Progenitor cell of endocrine pancreas (in vitro differentiated cells): ENCODE measurements around the gene TIMP2. TPM values are rescaled to one million over a fixed set of nuclear protein-coding genes. Genes with fewer than 3 reads are reported as not detected.

Source experiments
- DNase-seq: peaks from one replicate; pipeline ENCODE4 v3.0.0; 2021; ENCODE audit warnings: low spot score; ENCODE audit not compliant: unreplicated experiment
- H3K27ac Mint-ChIP-seq: 2 replicates; pipeline ENCODE4 v1.8.0; 2021; ENCODE audit warnings: mild to moderate bottlenecking, moderate library complexity, mixed read lengths
- H3K27me3 Mint-ChIP-seq: 2 replicates; pipeline ENCODE4 v1.8.0; 2021; ENCODE audit warnings: mixed read lengths
- H3K36me3 Mint-ChIP-seq: 2 replicates; pipeline ENCODE4 v1.8.0; 2022; ENCODE audit warnings: mixed read lengths; ENCODE audit not compliant: insufficient read depth
- H3K4me1 Mint-ChIP-seq: 2 replicates; pipeline ENCODE4 v1.8.0; 2021; ENCODE audit warnings: low read depth, mixed read lengths
- H3K4me3 Mint-ChIP-seq: 2 replicates; pipeline ENCODE4 v1.8.0; 2021; ENCODE audit warnings: low read depth, mild to moderate bottlenecking, moderate library complexity, mixed read lengths
- H3K9me3 Mint-ChIP-seq: 2 replicates; pipeline ENCODE4 v1.8.0; 2021; ENCODE audit warnings: low read depth, mixed read lengths
- total RNA-seq: library from RNA; stranded (reverse); gene quantifications from 2 replicates; pipeline ENCODE4 v1.2.1, GENCODE V29; 2021
- TF ChIP-seq, protein P1 (sequence below): fragments of 200-600 bp; sonication (generic); IDR thresholded peaks from one replicate; pipeline ENCODE4 v1.5.0; 2021; ENCODE audit warnings: antibody characterized with exemption, mild to moderate bottlenecking; ENCODE audit not compliant: unreplicated experiment

TIMP2 gene
- total RNA-seq, 1 donor from 2014 or later: 51.4 TPM

DNA sequence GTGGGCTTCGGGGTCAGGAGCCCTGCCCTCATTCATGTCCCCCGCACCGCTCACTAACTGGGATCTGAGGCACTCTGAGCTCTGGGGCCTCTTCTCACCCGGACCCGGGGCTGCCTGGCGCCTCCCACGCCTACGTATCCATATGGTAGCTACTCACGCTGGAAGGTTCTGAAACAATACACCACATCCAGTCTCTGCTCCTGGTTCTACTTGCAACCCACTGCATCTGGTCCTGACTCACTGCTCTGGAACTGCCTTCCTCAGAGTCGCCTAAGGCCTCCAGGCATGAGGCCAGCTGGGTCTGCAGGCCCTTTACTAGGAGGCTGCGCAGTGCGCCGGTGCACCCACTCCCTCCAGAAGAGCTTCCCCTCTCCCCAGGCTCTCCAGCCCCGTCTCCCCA lies 102.6 kb downstream of the TIMP2 start:
- TF ChIP-seq, protein P1, sequence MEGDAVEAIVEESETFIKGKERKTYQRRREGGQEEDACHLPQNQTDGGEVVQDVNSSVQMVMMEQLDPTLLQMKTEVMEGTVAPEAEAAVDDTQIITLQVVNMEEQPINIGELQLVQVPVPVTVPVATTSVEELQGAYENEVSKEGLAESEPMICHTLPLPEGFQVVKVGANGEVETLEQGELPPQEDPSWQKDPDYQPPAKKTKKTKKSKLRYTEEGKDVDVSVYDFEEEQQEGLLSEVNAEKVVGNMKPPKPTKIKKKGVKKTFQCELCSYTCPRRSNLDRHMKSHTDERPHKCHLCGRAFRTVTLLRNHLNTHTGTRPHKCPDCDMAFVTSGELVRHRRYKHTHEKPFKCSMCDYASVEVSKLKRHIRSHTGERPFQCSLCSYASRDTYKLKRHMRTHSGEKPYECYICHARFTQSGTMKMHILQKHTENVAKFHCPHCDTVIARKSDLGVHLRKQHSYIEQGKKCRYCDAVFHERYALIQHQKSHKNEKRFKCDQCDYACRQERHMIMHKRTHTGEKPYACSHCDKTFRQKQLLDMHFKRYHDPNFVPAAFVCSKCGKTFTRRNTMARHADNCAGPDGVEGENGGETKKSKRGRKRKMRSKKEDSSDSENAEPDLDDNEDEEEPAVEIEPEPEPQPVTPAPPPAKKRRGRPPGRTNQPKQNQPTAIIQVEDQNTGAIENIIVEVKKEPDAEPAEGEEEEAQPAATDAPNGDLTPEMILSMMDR: no peak
- H3K36me3 Mint-ChIP-seq: peaks cover 39% of the 10 kb centered on the region
- DNase-seq: no peak
- no peaks in the 10 kb centered on the region for H3K27me3 Mint-ChIP-seq
- H3K27ac Mint-ChIP-seq: no peak overlapping the region
- H3K4me3 Mint-ChIP-seq: no peak overlapping the region
- H3K9me3 Mint-ChIP-seq: no peaks in the 10 kb centered on the region
- no peaks in the 10 kb centered on the region for H3K4me1 Mint-ChIP-seq

DNA sequence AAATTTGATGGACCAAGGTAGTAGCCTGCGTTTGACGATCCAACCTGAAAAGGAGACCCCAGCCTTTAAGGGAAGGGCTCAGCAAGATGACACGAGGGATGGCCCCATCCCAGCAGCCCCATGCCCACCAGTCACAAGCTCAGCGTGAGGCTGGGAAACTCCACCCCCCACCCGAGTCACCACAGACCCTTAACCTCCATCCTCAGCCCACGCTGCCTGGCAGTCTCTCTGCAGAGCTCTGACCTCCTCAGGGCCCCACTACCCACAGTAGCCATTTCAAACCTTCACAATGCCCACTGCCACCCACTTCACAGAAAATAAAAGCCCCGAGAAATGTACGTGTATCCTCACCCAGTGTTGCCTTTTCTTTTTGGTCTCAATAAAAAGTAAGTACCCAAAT lies 103.2 kb downstream of the TIMP2 start:
- no peak for DNase-seq
- H3K27me3 Mint-ChIP-seq: no peaks in the 10 kb centered on the region
- no peaks in the 10 kb centered on the region for H3K9me3 Mint-ChIP-seq
- H3K36me3 Mint-ChIP-seq: peaks cover 39% of the 10 kb centered on the region
- TF ChIP-seq, protein P1: no peak
- no peak overlapping the region for H3K4me3 Mint-ChIP-seq
- H3K4me1 Mint-ChIP-seq: no peaks in the 10 kb centered on the region
- H3K27ac Mint-ChIP-seq: no peak overlapping the region

DNA sequence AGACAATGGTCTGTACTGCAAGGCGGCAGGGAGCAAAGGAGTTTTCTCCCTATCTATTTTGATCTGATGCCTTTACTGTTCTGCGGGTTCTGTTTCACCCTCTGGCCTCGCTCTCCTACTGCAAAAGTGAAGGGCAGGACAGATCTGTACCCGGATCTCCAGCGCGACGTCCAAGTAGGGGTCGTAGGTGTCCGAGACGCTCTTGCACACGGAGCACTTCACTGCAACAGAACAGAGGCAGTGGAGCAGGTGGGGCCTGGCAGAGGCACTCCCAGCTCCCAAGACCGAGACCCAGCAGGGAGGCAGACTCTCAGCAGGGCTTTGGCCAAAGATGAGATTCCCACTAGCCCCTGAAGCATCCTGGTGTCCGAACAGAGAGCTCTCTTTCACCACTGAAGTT lies 104.3 kb downstream of the TIMP2 start:
- Mint-ChIP-seq H3K36me3 (peaks cover 36% of the 10 kb centered on the region), H3K27ac (no peak overlapping the region), H3K9me3 (no peaks in the 10 kb centered on the region), H3K4me3 (no peak overlapping the region), H3K27me3 (no peaks in the 10 kb centered on the region), H3K4me1 (no peaks in the 10 kb centered on the region)
- TF ChIP-seq, protein P1: no peak
- DNase-seq: no peak

DNA sequence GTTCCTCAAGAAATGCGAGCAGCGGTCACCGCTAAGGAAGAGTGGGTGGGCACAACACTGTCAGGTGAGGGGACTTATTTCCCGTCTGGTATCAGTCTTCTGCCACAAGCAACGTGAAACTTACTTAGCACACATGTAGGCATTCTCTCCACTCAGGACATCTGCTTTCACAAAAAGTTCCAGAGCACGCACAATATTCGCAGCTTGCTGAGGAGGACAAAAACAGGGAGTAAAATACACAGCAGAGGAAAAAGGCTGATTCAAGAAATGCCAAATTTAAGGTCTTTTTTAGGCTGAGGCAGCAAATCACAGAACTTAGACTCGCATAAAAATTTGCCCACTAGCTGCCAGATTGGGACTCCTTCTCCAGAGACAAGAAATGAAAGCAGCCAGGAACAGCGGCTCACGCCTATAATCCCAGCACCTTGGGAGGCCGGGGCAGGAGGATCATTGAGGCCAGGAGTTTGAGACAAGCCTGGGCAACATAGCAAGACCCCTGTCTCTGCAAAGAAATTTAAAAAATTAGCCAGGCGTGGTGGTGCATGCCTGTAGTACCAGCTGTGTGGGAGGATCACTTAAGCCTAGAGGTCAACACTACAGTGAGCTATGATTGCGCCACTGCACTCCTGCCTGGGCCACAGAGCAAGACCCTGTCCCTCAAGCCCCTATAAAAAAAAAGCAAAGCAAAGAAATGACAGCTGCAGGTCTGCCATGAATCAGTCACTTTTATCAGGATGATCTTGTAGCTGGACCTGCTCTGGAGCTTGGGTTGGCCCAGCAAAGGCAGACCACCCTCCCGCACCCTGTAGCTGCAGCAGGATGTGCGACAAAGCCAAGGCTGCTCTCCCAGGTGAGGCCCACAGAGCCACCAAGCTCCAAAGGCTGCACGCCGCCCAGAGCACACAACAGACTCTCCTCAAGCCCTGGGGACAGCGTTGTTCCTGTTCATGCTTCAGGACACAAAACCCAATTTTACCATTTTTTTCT lies 105.1 kb downstream of the TIMP2 start:
- Mint-ChIP-seq H3K9me3 (no peaks in the 10 kb centered on the region), H3K4me3 (no peak overlapping the region), H3K27me3 (no peaks in the 10 kb centered on the region), H3K4me1 (no peaks in the 10 kb centered on the region), H3K27ac (no peak overlapping the region), H3K36me3 (peaks cover 35% of the 10 kb centered on the region)
- no peak for DNase-seq
- TF ChIP-seq, protein P1: no peak

DNA sequence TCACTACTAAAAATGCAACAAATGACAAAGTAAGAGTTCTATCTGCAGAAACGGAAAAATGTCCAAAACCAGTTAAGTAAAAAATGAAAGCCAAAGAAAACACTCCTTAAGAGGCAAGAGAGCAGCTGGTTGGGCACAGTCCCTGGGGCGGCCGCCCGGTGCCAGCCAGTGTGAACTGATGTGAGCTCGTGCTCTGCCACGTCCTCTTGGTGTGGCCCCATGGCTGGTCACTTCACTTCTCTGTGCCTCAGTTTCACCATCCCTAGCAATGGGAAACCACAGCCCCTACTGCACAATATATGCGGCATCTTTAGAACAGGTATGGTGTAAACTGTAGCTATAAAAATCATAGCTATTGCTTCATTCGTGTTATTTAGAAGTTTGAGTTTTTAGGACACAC lies 105.8 kb downstream of the TIMP2 start:
- Mint-ChIP-seq H3K4me3 (no peak overlapping the region), H3K36me3 (peaks cover 30% of the 10 kb centered on the region), H3K27ac (no peak overlapping the region), H3K9me3 (no peaks in the 10 kb centered on the region), H3K4me1 (no peaks in the 10 kb centered on the region), H3K27me3 (no peaks in the 10 kb centered on the region)
- TF ChIP-seq, protein P1: no peak
- no peak for DNase-seq
